Sigmoid colon (tissue), 4 donors: Measurements from ENCODE around the gene KISS1.
"Not testable (repeated sequence)": the region's sequence is repeated elsewhere in the genome, so short reads cannot be mapped to it uniquely, and the experiment has no call there.

Source experiments
- CTCF ChIP-seq, 4 experiments: fragments of 450-650 bp in 3 of 4; fragments of 200-600 bp in 1 of 4; IDR thresholded peaks; one replicate each; pipeline ENCODE4 v1.5.1; 2016 to 2019; ENCODE audit warnings: antibody characterized with exemption in 4 of 4, mild to moderate bottlenecking in 3 of 4, moderate library complexity in 2 of 4
- EP300 ChIP-seq, 4 donors: sonication (generic); formaldehyde crosslinking; IDR thresholded peaks; one replicate each; pipeline ENCODE4 v1.6.1; 2017; ENCODE audit warnings: antibody characterized with exemption in 4 of 4
- POLR2A ChIP-seq, 2 donors: fragments of 450-650 bp; IDR thresholded peaks; one replicate each; pipeline ENCODE4 v1.6.1; 2016; ENCODE audit warnings: antibody characterized with exemption in 2 of 2, mild to moderate bottlenecking in 2 of 2, moderate library complexity in 2 of 2
- POLR2AphosphoS5 ChIP-seq, 4 donors: sonication (generic); formaldehyde crosslinking; IDR thresholded peaks; one replicate each; pipeline ENCODE4 v1.6.1; 2017; ENCODE audit warnings: antibody characterized with exemption in 4 of 4

GRCh38 chr1:204237515-204237914, 41.2 kb upstream of the KISS1 start:
- not testable (repeated sequence) for TF ChIP-seq CTCF, POLR2A, POLR2AphosphoS5, EP300 (IDR thresholded peaks at IDR 0.05)
